Kidney epithelial cell (primary cell): ENCODE results near the gene RTN4R. TPM values are rescaled to one million over a fixed set of nuclear protein-coding genes. Genes with fewer than 3 reads are reported as not detected.

Source experiments
- DNase-seq: peaks from one replicate; pipeline ENCODE4 v3.0.0-alpha.2; 2010; ENCODE audit warnings: low read depth
- H3K27me3 ChIP-seq: 2 replicates; pipeline ENCODE4 v1.6.0; 2011; ENCODE audit warnings: low read length; ENCODE audit not compliant: control insufficient read depth, insufficient read depth
- H3K36me3 ChIP-seq: 2 replicates; pipeline ENCODE4 v1.5.1; 2011; ENCODE audit warnings: low read length; ENCODE audit not compliant: control insufficient read depth, insufficient read depth
- H3K4me3 ChIP-seq: 2 replicates; pipeline ENCODE4 v1.5.1; 2011; ENCODE audit warnings: low read depth, mild to moderate bottlenecking, control low read depth, low read length
- total RNA-seq: library from RNA; depleted of rRNA; stranded (reverse); fragments of >200 nt; gene quantifications from 2 replicates; pipeline ENCODE4 v1.2.3, GENCODE V29; 2015
- TF ChIP-seq, protein P1 (sequence below): IDR thresholded peaks from 2 replicates; pipeline ENCODE4 v1.5.1; 2011; ENCODE audit warnings: mild to moderate bottlenecking, moderate library complexity, low read length, control low read depth, inconsistent platforms; ENCODE audit not compliant: insufficient read depth, poor library complexity, severe bottlenecking

The RTN4R gene
- total RNA-seq, 1 donor from 2014 or later = 18.2 TPM

DNA sequence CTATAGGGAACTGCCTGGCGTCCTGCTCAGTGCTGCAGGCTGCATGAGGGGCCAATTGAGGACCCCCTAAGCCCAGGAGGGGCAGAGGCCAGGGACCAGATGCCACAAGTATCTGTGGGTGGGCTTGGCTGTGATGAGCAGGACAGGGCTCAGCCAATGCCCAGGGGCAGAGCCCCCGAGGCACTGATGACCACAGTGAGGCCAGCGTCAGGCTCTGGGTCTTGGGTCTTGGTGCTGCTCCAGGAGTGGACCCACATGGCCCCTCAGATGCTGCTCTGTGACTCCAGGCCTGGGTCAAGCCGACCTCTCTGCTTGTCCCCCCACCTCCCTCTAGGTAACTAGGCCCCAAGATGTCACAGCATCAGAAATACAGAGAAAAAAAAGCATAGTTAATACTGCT, 50.6 kb downstream of the RTN4R start:
- no peak for DNase-seq
- Histone ChIP-seq H3K27me3 (peaks cover 22% of the 10 kb centered on the region), H3K4me3 (no peak overlapping the region), H3K36me3 (no peaks in the 10 kb centered on the region)
- TF ChIP-seq, protein P1, sequence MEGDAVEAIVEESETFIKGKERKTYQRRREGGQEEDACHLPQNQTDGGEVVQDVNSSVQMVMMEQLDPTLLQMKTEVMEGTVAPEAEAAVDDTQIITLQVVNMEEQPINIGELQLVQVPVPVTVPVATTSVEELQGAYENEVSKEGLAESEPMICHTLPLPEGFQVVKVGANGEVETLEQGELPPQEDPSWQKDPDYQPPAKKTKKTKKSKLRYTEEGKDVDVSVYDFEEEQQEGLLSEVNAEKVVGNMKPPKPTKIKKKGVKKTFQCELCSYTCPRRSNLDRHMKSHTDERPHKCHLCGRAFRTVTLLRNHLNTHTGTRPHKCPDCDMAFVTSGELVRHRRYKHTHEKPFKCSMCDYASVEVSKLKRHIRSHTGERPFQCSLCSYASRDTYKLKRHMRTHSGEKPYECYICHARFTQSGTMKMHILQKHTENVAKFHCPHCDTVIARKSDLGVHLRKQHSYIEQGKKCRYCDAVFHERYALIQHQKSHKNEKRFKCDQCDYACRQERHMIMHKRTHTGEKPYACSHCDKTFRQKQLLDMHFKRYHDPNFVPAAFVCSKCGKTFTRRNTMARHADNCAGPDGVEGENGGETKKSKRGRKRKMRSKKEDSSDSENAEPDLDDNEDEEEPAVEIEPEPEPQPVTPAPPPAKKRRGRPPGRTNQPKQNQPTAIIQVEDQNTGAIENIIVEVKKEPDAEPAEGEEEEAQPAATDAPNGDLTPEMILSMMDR = no peak

DNA sequence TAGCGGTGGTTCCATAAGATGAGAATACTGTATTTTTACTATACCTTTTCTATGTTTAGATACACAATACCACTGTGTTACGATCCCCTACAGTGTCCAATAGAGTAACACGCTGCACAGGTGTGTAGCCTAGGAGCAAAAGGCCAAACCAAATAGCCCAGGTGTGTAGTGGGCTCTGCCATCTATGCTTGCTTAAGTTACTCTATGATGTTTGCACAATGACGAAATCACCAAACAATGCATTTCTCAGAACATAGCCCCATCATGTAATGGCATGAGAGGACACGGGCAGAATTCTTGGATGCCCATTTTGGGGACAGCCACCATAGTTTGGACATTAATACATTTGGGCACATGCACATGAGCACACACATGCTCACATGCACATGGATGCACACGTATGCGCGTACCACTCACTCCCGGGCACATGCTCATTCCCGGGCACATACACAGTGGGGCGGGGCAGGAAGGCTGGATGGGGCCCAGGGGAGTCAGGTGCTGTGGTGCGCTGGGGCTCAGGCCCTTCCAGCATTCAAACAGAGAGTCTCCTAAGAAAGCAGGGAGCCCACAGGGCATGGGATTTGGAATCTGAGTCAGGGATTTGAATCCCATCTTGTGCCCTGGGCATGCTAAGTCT, 51.1 kb downstream of the RTN4R start:
- TF ChIP-seq, protein P1 = no peak
- DNase-seq = no peak
- H3K36me3 ChIP-seq = no peaks in the 10 kb centered on the region
- H3K4me3 ChIP-seq = no peak overlapping the region
- peaks cover 22% of the 10 kb centered on the region for H3K27me3 ChIP-seq

DNA sequence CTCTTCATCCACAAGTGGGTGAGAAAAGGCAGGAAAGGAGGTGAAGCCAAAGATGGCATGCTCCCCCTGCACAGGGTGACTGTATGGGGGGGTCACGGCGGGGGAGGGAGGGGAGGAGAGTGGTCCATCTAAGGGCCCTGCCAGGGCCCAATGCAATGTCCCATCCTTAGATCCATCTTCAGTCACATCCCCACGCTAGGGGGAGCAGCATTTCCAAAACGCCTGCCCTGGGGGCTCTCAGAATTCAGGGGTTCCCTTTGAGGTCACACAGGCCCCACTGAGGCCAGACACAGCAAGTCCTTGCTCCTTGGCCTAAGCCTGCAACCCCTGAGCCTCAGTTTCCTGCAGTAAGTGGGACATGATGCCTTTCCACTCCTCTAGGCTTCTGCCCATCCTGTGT, 52.4 kb downstream of the RTN4R start:
- no peaks in the 10 kb centered on the region for H3K36me3 ChIP-seq
- TF ChIP-seq, protein P1 = no peak
- no peak overlapping the region for H3K4me3 ChIP-seq
- no peak for DNase-seq
- H3K27me3 ChIP-seq = peaks cover 22% of the 10 kb centered on the region

DNA sequence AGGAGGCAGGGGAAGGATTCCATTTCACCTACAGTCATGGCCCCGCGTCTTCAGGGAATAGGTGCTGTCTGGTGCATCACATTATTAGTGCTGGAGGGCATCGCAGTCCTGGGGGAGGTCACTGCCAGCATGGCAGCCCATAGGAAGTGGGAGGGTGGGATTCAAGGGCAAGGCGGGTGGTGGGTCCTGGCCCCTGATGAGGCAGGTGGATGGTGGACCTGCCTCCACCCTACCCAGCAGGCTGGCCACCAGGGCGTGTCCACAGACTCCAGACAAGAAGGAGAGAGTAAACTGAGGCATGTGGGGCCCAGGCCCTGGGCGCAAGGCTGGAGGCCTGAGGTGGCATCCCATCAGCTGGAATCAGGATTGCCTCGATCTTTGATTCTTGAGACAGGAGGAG, 53.3 kb downstream of the RTN4R start:
- TF ChIP-seq, protein P1 = no peak
- H3K4me3 ChIP-seq = no peak overlapping the region
- H3K27me3 ChIP-seq = peaks cover 22% of the 10 kb centered on the region
- no peaks in the 10 kb centered on the region for H3K36me3 ChIP-seq
- no peak for DNase-seq

DNA sequence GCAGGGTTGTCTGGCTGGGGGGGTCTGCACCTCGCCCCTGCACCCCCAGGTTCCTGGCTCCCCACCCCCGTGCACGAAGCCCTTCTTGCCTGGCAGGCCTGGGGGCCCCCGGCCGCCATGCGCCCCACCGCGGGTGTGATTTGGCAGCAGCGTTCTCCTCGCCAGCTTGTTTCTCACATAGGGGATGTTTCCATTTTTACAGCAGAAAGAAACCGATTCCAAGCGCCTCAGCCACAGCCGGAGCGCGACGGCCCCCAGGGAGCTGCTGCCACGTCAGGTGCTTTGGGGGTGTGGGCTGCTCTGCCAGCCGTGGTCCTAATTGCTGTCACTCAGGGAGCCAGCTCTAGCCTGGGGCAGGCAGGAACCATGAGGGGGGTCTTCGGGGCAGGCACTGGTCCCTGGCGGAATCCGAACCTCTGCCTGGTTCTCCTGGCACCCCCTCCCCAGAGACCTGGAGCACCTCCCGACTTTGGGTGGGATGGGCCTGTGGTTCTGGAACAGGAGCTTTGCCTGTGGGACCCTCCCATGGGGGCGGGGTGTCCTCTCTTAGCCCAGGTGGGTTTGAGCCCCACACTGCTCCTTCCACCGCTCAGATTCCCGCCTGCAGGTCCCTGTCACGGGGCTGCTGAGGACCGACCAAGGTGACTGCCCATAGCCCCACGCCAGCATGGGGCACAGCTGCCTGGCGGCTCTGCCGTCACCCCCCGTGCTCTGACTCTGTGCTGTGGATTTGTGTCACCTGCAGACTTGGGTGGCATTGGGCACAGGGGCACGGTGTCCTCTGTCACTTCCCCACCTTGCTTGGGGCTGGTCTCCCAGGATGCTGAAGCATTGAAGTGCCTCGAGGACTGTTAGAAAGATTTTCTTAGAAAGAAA, 54.0 kb downstream of the RTN4R start:
- H3K36me3 ChIP-seq = no peaks in the 10 kb centered on the region

More for the DNA sequence above, 54.0 kb downstream of the RTN4R start:
- H3K4me3 ChIP-seq = no peak overlapping the region
- DNase-seq = no peak
- peaks cover 22% of the 10 kb centered on the region for H3K27me3 ChIP-seq
- TF ChIP-seq, protein P1 = no peak
